K562 (cell line): ENCODE results near the gene SLC30A3. TPM values are rescaled to one million over a fixed set of nuclear protein-coding genes. Genes with fewer than 3 reads are reported as not detected.

Experiments
- FOXK2 ChIP-seq, 2 experiments: fragments of 450-650 bp; IDR thresholded peaks in 1 of 2; conservative IDR thresholded peaks in 1 of 2; 2 replicates each; pipeline ENCODE4 v1.6.1; 2016; ENCODE audit warnings: low read depth in 2 of 2, mild to moderate bottlenecking in 1 of 2
- ILK ChIP-seq: fragments of 450-650 bp; IDR thresholded peaks from 2 replicates; pipeline ENCODE4 v1.6.1; 2016; ENCODE audit warnings: missing genetic modification characterization, low read depth, mild to moderate bottlenecking, missing compliant biosample characterization, moderate library complexity, borderline replicate concordance
- NR2F6 ChIP-seq: fragments of 450-650 bp; formaldehyde crosslinking; IDR thresholded peaks from 2 replicates; pipeline ENCODE4 v1.4.0; 2020; ENCODE audit warnings: mild to moderate bottlenecking
- RAD21 ChIP-seq, 2 experiments: fragments of 250-450 bp in 1 of 2; fragments of 450-650 bp in 1 of 2; sonication (Bioruptor Pico) in 1 of 2; formaldehyde crosslinking in 1 of 2; IDR thresholded peaks in 1 of 2; conservative IDR thresholded peaks in 1 of 2; 2 replicates each; pipeline versions ENCODE4 v1.4.0 to v1.8.0; 2020 to 2022; ENCODE audit warnings: mild to moderate bottlenecking in 2 of 2, moderate library complexity in 1 of 2
- SMAD4 ChIP-seq: fragments of 250-450 bp; sonication (Bioruptor Pico); conservative IDR thresholded peaks from 2 replicates; pipeline ENCODE4 v1.8.0; 2021; ENCODE audit warnings: inconsistent platforms, mild to moderate bottlenecking, moderate library complexity
- SMARCA4 ChIP-seq: fragments of 450-650 bp; IDR thresholded peaks from 2 replicates; pipeline ENCODE4 v1.6.1; 2016
- SMARCA5 ChIP-seq: fragments of 450-650 bp; IDR thresholded peaks from 2 replicates; pipeline ENCODE4 v1.6.1; 2016
- TFAP4 ChIP-seq: sonication (generic); formaldehyde crosslinking; IDR thresholded peaks from 2 replicates; pipeline ENCODE4 v1.8.0; 2022; ENCODE audit warnings: missing genetic modification reagents, mild to moderate bottlenecking, moderate library complexity, borderline replicate concordance
- TOE1 ChIP-seq, 2 experiments: fragments of 450-650 bp in 1 of 2; sonication (generic) in 1 of 2; formaldehyde crosslinking in 1 of 2; IDR thresholded peaks; 2 replicates each; pipeline versions ENCODE4 v1.7.1 to v1.8.0; 2016 to 2022; ENCODE audit warnings: borderline replicate concordance in 2 of 2, mild to moderate bottlenecking in 2 of 2, antibody characterized with exemption in 1 of 2, inconsistent platforms in 1 of 2, low read depth in 1 of 2, missing genetic modification reagents in 1 of 2, moderate library complexity in 1 of 2
- ZSCAN29 ChIP-seq: fragments of 450-650 bp; IDR thresholded peaks from 2 replicates; pipeline ENCODE4 v1.6.1; 2017
- polyA plus RNA-seq, 8 experiments: library from polyadenylated mRNA; depleted of rRNA in 4 of 8; stranded (reverse) in 5 of 8; unstranded in 3 of 8; fragments of >200 nt; fragmentation: Nextera tagmentation in 2 of 8; fragmentation: Illumina TruSeq in 1 of 8; extraction: Ambion mirVana in 2 of 8; extraction: Trizol in 1 of 8; gene quantifications; 2 replicates each; pipeline versions ENCODE4 v1.2.1 to v1.2.3, GENCODE V29; 2011 to 2014; ENCODE audit warnings: inconsistent platforms in 1 of 8, missing spikeins in 1 of 8
- total RNA-seq, 7 experiments: library from RNA; depleted of rRNA in 6 of 7; stranded (reverse); fragments of >200 nt in 6 of 7; fragmentation: Illumina TruSeq in 2 of 7; extraction: Trizol in 2 of 7; gene quantifications; 2 replicates each; pipeline versions ENCODE4 v1.2.1 to v1.2.3, GENCODE V29; 2011 to 2021; ENCODE audit warnings: low replicate concordance in 1 of 7
- TF ChIP-seq, protein P1 (sequence below): fragments of 250-450 bp; sonication (Bioruptor Pico); IDR thresholded peaks from 2 replicates; pipeline ENCODE4 v1.4.0; 2020; ENCODE audit warnings: borderline replicate concordance
- TF ChIP-seq, protein P2 (sequence below): sonication (generic); formaldehyde crosslinking; IDR thresholded peaks from 2 replicates; pipeline ENCODE4 v1.8.0; 2022; ENCODE audit warnings: missing genetic modification reagents, mild to moderate bottlenecking, borderline replicate concordance

The SLC30A3 gene
- total and polyA plus RNA-seq, 9 of the 15 experiments (the other 6 are each of a cell fraction or from before 2014, with no cell fraction given), result 0.03 to 2.7 (median 0.89) TPM; not detected in 1

DNA sequence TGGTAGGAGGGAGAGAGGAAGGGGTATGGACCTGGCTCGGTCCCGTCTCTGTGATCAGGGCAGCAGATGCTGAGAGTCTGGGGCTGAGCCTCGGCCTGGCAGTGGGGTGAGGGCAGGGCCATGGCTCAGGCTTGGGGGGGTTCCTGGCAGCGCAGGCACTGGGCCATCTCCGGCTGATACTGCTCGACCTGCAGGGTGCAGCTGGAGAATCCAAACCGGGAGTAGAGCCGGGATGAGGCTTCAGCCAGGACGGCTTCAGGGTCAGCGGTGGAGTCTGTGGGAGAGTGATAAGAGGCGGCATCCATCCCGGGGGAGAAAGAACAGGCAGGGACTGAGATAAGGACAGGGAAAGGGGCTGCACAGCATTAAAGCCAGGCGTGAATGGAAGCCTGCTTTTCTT is 7.7 kb downstream of the SLC30A3 start (continued):
- TF ChIP-seq ILK (tag), result no peak
- TF ChIP-seq, protein P1, sequence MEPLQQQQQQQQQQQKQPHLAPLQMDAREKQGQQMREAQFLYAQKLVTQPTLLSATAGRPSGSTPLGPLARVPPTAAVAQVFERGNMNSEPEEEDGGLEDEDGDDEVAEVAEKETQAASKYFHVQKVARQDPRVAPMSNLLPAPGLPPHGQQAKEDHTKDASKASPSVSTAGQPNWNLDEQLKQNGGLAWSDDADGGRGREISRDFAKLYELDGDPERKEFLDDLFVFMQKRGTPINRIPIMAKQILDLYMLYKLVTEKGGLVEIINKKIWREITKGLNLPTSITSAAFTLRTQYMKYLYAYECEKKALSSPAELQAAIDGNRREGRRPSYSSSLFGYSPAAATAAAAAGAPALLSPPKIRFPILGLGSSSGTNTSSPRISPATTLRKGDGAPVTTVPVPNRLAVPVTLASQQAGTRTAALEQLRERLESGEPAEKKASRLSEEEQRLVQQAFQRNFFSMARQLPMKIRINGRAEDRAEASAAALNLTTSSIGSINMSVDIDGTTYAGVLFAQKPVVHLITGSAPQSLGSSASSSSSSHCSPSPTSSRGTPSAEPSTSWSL (CRISPR knock-in tag), result no peak
- no peak for TF ChIP-seq ZSCAN29
- TF ChIP-seq SMARCA5, result no peak; the same call in 1 of the 2 replicates
- no peak for TF ChIP-seq FOXK2 (conservative IDR thresholded peaks at IDR 0.05 in 1 of 2, IDR thresholded peaks at IDR 0.05 in 1 of 2; ENCODE audit: low read depth in 2 of 2)
- TF ChIP-seq SMAD4 (CRISPR knock-in tag), result 0 out of 2 replicates have a peak, but pooled peaks have one; percentile 39
- no peak for TF ChIP-seq RAD21 (CRISPR knock-in tag; conservative IDR thresholded peaks at IDR 0.05 in 1 of 2, IDR thresholded peaks at IDR 0.05 in 1 of 2)
- no peak for TF ChIP-seq TOE1 (IDR thresholded peaks at IDR 0.05; ENCODE audit: borderline replicate concordance)
- no peak for TF ChIP-seq TOE1 (CRISPR knock-in tag; IDR thresholded peaks at IDR 0.05; ENCODE audit: borderline replicate concordance, low read depth)
- TF ChIP-seq, protein P2, sequence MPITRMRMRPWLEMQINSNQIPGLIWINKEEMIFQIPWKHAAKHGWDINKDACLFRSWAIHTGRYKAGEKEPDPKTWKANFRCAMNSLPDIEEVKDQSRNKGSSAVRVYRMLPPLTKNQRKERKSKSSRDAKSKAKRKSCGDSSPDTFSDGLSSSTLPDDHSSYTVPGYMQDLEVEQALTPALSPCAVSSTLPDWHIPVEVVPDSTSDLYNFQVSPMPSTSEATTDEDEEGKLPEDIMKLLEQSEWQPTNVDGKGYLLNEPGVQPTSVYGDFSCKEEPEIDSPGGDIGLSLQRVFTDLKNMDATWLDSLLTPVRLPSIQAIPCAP (CRISPR knock-in tag), result no peak
- TF ChIP-seq TFAP4 (CRISPR knock-in tag), result peak; percentile 67
- TF ChIP-seq NR2F6 (CRISPR knock-in tag), result no peak
- peak; percentile 80 for TF ChIP-seq SMARCA4
